NCI-H2196 (cell line): ENCODE results near the gene IRAG1.

Experiments used
- DNase-seq: peaks from one replicate; lab custom pipeline; 2025; ENCODE audit not compliant: unreplicated experiment; lab: John Stamatoyannopoulos, UW

The IRAG1 gene

DNA sequence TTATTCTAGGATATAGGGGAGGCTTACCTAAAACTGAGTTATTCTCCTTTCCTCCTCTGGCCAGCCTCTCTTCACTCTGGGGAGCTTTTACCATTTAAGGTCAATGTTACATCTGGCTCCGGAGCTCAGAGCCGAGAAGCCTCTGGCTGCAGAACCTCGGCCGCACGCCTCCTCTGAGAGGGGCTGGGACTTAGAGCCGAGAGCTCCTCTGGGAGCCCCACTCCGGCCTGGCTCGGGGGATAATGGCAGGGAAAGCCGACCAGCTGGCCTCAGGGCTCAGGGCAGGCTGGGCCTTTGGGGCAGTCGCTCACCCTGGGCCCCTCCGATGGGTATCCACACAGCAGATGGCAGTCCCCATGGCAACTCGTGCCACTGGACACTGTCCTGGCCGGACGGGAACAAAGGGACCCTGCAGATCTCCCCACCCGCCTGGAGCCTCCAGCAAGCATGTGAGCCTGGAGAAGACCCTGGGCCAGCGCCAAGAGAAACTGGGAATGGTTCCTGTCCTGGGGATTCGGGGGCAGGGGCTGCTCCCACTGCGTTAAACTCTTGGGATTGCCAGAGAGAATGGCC lies at the start of gene IRAG1:
Gene IRAG1, minus strand, starts transcription at position 247 of the 573 bp plus-strand sequence. Its CDS starts 153 bp downstream, at position 94.
- no peak for DNase-seq

DNA sequence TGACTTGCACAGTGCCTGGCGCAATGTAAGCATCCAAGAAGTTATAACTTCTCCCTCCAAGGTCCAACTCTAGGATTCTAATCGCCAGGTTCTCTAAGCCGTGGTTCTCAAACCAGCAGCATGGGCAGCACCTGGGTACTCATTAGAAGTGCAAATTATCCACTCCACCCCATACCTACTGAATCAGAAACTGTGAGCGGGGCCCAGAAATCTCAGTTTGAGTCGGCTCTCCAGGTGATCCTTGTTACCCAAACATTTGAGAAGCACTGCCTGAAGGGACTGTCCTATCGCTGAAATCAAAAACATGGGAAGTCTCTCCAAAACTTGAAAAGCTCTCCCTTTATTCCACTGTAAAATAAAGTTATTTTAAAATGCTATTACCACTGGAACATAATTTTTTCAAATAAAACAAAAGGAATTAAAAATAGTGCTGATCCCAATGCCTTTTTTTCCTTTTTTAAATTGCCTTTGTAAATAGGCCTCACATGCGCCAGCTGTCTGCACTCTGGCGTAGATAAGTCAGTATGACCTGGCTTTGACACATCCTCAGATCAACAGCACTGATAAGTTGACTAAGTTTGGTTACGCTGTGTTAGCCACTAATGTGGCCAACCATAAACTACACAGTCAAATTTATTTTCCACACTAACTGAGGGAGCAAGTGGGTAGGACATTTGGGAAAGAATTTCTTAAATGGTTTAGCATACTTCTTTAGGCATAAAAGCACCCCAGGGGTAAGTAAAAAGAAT lies 49.1 kb upstream of the IRAG1 start:
- DNase-seq: no peak

- peak; percentile 95 for DNase-seq
These were observed 42.2 kb upstream of the IRAG1 start for GRCh38 chr11:10735481-10736475.

- no peak for DNase-seq
These were observed 37.6 kb upstream of the IRAG1 start for GRCh38 chr11:10731064-10731680.

DNA sequence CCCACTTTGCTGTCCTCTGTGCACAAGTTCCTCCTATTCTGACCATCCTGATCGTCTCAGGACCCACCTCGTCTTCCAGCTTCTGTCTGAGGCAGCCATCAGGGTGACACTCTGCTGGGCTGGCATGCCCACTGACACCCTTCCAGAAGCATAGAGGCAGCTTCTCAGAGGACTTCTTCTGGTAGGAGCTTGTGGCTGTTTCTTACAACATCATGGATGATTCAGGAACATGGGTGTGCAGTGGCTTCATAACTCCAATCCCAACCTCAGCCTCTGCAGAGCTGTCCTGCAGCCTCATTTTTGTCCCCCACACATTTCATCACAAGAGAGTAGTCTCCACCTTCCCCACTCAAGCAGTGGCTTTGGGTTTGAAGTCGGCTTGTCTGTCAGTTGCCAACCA lies 36.6 kb upstream of the IRAG1 start:
- no peak for DNase-seq

DNA sequence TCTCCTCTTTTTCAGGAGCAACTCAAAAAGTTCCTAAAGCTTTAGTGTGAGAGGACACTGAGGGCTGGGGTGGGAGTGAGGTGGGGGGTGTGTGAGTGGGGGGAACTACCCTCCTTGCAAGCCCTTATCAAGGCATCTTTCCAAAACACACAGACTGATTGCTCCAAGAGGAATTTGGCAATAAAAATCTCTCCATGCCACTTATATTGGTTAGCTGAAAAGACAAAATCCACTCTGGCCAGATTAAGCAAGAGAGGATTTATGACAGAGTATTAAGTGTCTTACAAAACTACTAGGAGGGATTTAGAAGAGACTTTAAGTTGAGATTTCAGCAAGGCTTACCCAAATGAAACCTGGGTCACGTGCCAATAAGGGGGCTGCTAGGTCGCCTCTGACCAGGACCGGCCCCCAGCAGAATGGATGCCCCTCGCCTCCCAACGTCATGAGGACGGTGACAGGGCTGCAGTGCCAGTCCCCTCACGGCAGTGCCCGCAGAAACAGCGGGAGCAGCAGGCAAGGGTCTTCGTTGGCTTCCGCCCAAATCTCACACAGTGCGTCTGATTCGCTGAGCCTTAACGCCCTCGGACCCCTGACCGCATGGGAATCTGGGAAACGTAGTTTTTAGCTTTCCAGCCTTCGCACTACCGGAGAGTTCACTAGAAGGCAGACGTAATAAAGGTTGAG lies 35.4 kb upstream of the IRAG1 start:
- no peak for DNase-seq

GRCh38 chr11:10728154-10728553 lies 34.6 kb upstream of the IRAG1 start:
- no peak for DNase-seq

DNA sequence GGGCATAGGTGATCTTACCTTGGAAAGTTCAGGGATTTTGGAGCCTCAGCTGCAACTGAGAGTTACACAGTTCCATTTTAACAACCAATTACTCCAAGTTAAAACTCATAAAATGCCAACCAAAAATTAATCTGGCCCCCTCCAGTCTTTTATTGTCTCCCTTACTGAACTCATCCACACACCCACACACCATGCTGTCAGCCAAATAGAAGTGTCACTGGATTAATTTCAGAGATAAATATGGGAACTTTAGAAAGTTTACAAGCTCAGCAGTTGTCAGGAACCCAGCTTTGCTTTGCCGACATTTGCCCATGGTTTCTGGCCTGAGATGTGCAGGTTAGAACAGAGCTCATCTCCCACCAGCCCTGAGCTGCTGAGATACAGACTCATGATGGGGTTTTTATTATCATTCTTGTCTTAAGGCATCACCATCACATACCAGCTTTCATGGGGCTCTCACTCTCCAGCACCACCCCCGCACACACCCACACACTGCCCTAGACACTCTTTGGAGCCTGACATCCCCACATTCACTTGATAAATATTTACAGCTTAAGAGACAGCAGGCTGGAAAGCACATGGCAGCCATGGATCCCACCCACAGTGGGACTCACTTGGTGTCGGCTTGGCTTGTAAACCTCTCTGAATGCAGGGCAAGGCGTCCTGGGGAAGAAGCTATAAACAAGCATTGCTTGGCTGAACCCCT lies 33.7 kb upstream of the IRAG1 start:
- DNase-seq: no peak

- no peak for DNase-seq
These were observed 32.3 kb upstream of the IRAG1 start for GRCh38 chr11:10725907-10726253.

GRCh38 chr11:10725114-10725906 lies 31.8 kb upstream of the IRAG1 start:
- DNase-seq: no peak

DNA sequence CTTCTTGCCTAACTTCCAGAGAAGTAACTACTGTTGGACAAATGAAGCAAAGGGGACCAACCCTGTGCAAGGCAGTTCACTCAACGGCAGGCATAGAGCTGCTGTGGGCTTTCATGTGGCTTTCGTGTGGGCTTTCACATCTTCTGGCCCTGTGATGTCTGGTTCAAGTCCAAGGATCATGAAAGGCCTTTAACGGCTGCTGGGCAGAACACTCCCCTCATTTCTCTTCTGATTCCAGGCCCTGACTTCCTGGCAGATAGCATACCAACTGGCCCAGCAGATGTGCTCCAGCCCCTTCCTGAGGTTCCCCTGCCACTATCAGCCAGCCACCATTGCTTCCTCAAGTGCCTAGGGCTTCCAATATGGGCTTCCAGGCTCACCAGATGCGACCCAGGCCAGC lies 28.8 kb upstream of the IRAG1 start:
- DNase-seq: no peak

- DNase-seq: no peak
These were observed 27.4 kb upstream of the IRAG1 start for GRCh38 chr11:10720881-10721376.

- no peak for DNase-seq
These were observed 26.1 kb upstream of the IRAG1 start for GRCh38 chr11:10719616-10720015.

GRCh38 chr11:10716543-10717259 lies 23.1 kb upstream of the IRAG1 start:
- no peak for DNase-seq

- DNase-seq: no peak
These were observed 22.6 kb upstream of the IRAG1 start for GRCh38 chr11:10716122-10716521.

GRCh38 chr11:10715571-10715970 lies 22.0 kb upstream of the IRAG1 start:
- DNase-seq: no peak

DNA sequence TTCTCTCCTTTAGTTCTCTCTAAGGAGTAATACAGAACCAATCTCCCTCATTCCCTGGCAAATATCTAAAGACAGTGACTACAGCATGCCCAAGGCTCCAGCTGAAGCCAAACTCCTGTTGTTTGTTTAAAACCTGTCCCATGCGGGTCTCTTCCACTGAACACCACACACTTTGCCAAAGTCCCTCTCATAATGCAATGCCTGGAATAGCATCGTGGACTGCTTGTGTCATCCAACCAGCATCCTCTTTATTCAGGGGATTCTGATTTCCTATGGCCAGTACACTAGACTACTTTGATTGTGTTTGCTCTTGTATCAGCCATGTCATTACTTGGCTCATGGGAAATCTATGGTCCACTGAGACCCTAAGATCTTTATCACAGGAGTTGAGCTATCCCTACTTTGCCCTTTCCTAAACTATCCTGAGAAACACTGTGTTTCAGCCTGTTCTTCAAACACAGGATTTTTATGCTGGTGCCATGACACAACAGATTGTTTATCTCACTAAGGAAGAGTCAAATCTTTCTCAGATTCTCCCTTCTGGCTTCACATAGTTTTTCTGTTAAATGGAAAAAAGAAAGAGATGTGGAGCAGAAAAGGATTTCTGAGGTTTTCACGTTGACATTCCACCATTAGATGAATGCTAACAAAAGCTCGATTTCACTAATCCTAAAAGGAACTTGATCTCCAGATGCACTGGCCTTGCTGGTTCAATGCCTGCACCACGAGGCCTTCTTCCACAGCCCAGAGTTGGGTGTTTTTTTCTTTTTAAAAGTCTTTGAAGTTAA lies 15.9 kb upstream of the IRAG1 start:
- no peak for DNase-seq

GRCh38 chr11:10708131-10708530 lies 14.6 kb upstream of the IRAG1 start:
- DNase-seq: no peak
